Stimulated activated CD4-positive, alpha-beta T cell treated with anti-CD3 and anti-CD28 coated beads, Interleukin-4, amount 100 ng/mL, for 1 hour (primary cell): ENCODE measurements around the gene CUL9.
A peak's percentile ranks its signal among the peaks of the same experiment; 100 is the strongest.

Experiments
- DNase-seq: peaks from one replicate; pipeline ENCODE4 v3.0.0-alpha.2; 2020

The CUL9 gene

GRCh38 chr6:43231053-43231452, 49.1 kb downstream of the CUL9 start:
- no peak for DNase-seq

DNA sequence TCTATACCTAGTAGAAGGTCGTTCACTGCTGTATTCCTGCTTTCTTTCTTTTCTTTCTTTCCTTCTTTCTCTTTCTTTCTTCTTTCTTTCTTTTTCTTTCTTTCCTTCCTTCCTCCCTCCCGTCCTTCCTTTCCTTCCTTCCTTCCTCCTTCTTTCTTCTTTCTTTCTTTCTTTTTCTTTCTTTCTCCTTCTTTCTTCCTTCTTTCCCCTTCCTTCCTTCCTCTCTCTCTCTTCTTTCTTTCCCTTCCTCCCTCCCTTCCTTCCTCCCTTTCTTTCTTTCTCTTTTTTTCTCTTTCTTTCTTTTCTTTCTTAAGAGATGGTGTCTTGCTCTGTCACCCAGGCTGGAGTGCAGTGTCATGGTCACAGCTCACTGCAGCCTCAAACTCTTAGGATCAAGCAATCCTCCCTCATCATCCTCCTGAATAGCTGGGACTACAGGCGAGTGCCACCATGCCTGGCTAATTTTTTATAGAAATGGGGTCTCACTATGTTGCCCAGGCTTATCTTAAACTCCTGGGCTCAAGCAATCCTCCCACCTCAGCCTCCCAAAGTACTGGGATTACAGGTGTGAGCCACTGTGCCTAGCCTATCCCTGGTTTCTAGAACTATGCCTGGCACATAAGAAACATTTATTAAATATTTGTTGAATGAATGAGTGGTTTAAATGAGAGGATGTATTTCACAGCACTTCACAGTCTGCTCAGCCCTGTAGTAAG, 49.9 kb downstream of the CUL9 start:
- no peak for DNase-seq

DNA sequence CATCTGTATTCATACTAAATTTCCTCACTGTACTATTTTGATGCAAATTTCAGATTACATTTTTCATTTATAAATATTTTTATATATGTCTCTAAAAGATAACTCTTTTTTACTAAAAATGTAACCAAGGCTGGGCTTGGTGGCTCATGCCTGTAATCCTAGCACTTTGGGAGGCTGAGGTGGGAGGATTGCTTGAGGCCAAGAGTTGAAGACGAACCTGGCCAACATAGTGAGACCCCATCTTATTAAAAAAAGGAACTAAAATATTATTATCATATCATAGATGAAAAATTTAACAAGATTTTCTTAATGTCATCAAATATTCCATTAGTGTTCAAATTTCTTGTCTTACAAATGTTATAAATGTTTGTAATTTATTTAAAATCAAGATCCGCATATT, 53.8 kb downstream of the CUL9 start:
- no peak for DNase-seq

DNA sequence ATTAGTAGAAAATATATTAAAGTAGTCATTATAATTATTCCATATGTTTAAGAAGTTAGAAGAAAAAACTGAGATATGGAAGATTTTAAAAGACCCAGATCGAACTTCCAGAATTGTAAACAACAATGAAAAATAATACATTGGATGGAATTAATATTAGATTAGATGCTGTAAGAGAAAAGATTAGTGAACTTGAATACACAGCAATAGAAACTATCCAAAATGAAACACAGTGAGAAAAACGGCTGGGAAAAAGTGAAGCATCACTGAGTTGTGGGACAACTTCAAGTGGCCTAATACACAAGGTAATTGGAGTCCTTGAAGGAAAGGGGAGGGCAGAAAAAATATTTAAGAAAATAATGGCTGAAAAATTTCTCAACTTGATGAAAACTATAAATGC, 57.1 kb downstream of the CUL9 start:
- DNase-seq = no peak

DNA sequence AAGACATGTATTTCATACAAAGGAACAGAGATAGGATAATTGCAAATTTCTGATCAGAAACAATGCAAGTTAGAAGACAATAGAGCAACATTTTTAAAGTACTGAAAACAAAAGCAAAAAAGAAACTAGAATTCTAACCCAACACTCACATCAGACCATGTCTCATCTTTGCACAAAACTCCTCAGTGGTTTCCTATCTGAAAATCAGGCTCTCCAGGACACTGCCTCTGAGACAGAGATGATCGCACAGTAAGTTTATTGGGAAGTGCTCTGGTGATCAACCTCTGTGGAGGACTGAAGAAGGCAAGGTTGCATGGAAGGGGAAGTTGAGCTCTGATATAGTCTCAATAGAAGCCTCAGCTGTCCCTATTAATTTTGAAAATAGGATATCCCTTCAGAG, 59.0 kb downstream of the CUL9 start:
- DNase-seq = no peak

GRCh38 chr6:43241446-43241845, 59.5 kb downstream of the CUL9 start:
- DNase-seq = no peak

DNA sequence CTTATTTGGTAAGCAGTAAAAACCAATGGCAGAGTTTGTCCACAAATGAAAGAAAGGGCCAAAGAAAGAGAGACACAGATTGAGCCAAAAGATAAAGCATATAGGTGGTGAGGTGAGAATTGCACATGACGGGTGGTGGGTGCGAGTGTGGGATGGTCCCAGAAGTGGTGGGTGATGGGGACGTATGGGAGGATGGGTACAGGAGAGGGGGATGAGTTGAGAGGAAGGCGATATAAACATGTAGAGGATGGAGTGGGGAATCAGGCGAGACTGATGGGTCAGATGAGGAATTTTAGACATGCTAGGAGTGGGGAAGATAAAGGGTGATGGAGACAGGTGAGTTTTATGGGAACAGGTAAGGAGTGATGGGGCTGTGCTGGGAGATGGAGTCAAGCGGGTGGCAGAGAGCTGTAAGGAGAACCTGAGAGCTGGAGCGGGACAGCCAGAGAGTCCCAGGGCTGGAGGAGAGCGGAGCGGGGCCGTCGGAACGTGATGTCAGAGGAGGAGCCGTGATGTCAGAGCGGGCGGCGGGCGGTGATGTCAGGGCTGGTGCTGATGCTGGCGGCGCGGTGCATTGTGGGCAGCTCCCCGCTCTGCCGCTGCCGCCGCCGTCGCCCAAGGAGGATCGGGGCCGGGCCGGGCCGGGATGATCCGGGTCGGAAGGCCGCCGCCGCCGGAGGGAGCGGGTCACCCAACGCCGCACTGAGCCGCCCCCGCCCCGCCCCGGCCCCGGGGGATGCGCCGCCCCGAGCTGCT, 61.1 kb downstream of the CUL9 start, which contains the start of gene TTBK1:
Gene TTBK1 (plus strand): TSS at position 574 of the 756 bp plus-strand sequence. CDS start 3,180 bp downstream, outside the sequence.
- DNase-seq = peak; percentile 29

GRCh38 chr6:43243664-43244321, 61.8 kb downstream of the CUL9 start:
- no peak for DNase-seq

GRCh38 chr6:43246301-43247113, 64.5 kb downstream of the CUL9 start:
- DNase-seq = no peak

DNA sequence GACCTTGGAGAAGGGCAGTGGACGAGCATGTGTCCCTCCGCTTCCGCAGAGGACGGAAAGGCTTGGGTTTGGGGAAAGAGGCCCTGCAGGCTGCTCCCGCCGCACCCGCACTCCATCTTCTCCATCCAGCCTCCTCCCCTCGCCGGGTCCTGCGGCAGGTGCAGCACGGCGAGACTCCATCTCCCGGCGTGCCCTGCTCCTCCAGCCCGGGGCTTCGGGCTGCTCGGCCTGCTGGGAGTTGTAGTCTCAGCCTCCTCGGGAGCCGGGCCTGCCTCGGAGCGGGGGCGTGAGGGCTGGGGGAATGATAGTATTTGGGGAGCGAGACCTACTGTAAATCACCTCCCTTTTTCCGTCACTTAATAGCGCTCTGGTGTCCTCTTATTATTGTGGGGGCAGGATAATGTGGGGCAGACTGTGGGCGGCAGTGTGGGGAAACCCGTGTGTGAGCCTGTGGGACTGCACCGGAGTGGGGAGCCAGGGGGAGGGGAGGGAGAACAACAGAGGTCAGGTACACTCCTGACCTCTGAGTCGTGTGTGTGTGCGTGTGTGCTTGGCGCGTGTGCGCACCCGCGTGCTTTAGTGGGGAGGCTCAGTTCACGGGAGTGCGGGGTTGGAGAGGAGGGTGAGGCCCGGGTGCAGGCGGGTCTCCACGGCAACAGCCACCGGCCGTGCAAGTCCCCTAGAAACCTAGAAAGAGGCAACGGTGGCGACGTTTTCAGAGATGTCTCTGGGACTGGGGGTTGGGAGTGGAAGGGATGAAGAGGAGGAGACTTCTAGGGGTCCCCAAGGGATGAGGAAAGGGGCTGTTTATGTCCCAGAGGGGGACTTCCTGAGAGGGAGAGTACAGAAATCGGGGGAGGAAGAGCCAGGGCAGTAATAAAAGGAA, 65.4 kb downstream of the CUL9 start:
- DNase-seq = peak; percentile 83

- no peak for DNase-seq
Observed at GRCh38 chr6:43248101-43248500, 66.1 kb downstream of the CUL9 start.

DNA sequence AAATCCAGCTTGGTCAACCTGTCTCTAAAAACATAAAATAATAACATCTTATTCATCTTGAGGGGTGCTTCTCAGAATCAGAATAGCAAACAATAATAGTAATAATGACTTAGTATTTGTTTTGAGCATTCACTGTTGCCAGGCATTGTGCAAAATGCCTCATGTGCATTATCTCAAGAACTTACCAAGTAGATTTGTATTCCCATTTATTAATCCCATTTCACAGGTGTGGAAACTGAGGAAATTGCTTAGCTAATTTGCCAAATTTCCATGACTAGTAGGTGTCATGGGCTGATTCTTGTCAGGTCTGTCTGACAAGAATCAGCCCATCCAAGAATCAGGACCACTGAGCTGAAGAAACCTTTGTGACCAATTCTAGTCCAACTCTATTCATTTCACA, 66.8 kb downstream of the CUL9 start:
- DNase-seq = no peak

GRCh38 chr6:43250992-43251373, 69.0 kb downstream of the CUL9 start:
- no peak for DNase-seq

DNA sequence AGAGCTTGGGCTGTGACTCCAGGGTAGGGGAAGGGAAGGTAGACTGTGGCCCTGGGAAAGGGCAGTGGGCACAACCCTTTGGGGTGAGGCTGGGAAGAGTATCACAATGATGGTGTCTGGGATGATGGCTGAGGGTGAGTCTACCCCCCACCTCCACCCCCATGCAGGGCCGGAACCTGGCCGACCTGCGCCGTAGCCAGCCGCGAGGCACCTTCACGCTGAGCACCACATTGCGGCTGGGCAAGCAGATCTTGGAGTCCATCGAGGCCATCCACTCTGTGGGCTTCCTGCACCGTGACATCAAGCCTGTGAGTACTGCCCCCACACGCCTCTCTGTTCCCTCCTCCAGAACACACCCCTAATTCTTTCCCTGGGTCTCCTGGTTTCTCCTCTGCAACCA, 71.4 kb downstream of the CUL9 start:
- no peak for DNase-seq

DNA sequence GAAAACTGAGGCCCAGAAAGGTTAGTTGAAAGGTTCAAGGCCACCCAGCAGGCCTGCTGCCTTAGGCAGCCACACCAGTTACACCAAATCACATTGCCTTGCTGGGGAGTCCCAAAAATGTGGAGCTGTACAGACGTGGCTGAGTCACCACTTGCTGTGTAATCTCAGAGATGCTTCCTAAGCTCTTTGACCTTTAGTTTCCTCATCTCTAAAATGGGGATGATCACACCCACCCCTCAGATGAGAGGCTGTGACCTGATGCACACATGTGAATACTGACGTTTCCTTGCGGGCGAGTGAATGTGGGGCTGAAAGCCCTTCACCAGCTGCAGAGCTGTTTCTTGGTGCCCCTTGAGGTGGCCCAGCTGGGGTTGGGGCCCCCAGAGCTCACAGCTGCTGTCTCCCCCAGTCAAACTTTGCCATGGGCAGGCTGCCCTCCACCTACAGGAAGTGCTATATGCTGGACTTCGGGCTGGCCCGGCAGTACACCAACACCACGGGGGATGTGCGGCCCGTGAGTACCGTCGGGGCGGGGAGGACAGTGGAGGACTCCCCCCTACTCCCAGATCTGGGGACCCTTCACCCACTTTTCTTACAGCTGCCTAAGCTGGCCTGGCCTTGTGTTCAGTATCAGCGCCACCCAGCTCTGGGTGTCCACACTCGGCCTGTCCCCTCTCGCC, 72.3 kb downstream of the CUL9 start:
- no peak for DNase-seq

GRCh38 chr6:43254846-43255245, 72.8 kb downstream of the CUL9 start:
- no peak for DNase-seq

DNA sequence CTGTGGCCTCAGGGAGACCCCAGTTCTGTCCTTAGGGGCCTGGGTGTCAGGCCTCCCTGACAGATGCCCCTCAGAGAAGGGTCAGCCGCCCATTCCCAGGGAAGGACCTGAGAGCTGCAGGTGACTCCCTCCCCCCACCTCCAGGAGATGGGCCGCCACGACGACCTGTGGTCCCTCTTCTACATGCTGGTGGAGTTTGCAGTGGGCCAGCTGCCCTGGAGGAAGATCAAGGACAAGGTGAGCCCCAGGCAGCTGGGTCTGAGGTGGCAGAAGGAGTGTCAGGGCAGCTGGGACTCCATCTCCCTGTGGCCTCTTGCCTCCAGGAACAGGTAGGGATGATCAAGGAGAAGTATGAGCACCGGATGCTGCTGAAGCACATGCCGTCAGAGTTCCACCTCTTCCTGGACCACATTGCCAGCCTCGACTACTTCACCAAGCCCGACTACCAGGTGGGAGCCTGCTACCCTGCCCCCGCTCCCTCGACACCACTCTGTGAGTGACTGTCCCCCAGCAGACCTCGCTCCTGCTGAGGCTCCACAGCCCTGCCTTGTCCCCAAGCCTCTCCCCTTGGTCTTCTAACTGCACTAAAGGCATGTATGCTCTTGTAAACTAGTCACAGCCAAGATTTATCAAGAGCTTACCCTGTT, 73.5 kb downstream of the CUL9 start:
- no peak for DNase-seq

GRCh38 chr6:43256670-43257366, 74.8 kb downstream of the CUL9 start:
- DNase-seq = no peak

DNA sequence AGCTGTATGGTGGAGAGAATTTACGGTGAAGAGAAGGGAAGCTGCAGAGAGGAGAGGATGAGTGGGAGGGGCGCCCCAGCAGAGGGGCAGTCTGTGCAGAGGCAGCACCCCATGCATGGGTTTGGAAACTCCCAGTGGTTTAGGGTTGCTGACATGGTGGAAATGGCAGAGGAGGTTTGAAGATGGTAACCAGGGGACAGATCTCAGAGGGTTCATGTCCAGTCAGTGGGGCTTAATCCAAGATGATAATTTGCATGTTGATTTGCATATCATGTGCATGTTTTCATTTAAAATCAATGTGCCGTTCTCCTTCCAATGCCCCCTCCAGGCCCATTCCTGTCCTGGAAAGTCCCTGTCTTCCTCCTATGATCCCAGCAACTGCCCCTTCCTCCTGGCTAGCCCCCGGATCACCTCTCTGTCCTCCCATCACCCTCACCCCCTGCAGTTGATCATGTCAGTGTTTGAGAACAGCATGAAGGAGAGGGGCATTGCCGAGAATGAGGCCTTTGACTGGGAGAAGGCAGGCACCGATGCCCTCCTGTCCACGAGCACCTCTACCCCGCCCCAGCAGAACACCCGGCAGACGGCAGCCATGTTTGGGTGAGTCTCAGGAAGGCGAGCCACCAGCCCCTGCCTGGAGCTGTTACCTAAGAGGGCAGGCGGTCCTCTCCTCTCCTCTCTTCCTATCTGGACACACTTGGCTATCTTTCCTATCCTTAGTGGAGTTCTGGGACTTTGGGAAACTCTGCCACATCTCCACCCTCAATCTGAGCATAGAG, 75.6 kb downstream of the CUL9 start:
- DNase-seq = no peak
